ENCODE data around the gene NEGR1.

NEGR1 gene

DNA sequence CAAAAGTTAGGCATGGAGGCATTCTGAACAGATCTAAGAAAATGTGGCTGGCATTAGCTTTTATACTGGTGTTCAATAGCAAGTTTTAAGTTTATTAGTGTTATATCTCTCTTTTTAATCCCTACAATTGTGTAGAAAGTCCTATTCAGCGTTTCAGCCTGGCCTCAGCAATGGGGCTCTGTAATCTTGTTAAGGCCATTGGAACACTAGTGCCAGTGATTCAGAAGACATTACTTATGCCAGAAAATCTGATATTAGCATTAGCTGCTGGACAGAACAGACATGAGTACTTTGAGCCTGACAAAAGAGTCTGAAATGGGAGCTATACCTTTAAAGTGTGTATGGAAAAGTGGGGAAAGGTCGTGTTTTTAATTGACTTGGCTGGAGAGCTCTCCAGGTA lies 167.0 kb downstream of the NEGR1 start:
- no peak overlapping the region for H3K4me3 ChIP-seq (ENCODE audit: low read depth, low read length)
- no peak for DNase-seq (ENCODE audit: low read depth)
- TF ChIP-seq, protein P1, sequence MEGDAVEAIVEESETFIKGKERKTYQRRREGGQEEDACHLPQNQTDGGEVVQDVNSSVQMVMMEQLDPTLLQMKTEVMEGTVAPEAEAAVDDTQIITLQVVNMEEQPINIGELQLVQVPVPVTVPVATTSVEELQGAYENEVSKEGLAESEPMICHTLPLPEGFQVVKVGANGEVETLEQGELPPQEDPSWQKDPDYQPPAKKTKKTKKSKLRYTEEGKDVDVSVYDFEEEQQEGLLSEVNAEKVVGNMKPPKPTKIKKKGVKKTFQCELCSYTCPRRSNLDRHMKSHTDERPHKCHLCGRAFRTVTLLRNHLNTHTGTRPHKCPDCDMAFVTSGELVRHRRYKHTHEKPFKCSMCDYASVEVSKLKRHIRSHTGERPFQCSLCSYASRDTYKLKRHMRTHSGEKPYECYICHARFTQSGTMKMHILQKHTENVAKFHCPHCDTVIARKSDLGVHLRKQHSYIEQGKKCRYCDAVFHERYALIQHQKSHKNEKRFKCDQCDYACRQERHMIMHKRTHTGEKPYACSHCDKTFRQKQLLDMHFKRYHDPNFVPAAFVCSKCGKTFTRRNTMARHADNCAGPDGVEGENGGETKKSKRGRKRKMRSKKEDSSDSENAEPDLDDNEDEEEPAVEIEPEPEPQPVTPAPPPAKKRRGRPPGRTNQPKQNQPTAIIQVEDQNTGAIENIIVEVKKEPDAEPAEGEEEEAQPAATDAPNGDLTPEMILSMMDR (IDR thresholded peaks at IDR 0.05; ENCODE audit: control insufficient read depth, extremely low read depth, insufficient read depth): no peak

DNA sequence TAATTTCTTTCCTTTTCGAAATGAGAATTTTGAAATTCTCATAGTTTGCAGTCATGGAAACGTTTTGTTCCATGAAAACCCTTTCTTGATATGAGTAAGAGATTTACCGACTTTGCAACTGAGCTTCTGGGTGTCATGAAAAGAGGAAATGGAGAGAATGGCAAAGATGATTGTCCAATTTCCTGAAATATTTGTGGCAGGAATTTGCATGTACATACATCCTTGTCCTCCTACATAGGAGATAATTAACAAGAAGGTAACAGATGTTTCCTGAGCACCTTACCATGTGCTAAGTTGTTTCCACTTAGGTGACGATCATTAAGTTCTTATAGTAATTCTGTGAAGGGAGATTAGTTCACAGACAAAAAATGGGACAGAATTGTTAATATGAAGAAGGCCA lies 170.7 kb downstream of the NEGR1 start:
- no peak overlapping the region for H3K4me3 ChIP-seq (ENCODE audit: low read depth, low read length)
- no peak for DNase-seq (ENCODE audit: low read depth)
- TF ChIP-seq, protein P1 (IDR thresholded peaks at IDR 0.05; ENCODE audit: control insufficient read depth, extremely low read depth, insufficient read depth): no peak

DNA sequence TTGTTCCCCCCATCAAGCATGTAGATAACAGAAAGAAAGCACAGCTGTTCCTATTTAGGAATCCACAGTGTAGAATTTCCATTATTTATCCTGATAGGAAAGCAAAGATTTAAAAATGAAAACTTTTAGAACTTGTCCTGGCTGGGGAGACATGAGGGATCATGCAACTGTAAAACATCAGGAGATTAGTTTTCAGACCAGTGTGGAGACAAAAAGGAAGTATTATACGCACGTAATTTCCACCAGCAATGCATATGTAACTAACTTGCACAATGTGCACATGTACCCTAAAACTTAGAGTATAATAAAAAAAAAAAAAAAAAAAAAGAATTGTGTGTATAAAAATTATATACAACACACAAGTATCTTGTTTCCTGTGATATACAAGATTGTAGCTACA lies 172.4 kb downstream of the NEGR1 start:
- no peak overlapping the region for H3K4me3 ChIP-seq (ENCODE audit: low read depth, low read length)
- no peak for DNase-seq (ENCODE audit: low read depth)
- TF ChIP-seq, protein P1 (IDR thresholded peaks at IDR 0.05; ENCODE audit: control insufficient read depth, extremely low read depth, insufficient read depth): no peak

DNA sequence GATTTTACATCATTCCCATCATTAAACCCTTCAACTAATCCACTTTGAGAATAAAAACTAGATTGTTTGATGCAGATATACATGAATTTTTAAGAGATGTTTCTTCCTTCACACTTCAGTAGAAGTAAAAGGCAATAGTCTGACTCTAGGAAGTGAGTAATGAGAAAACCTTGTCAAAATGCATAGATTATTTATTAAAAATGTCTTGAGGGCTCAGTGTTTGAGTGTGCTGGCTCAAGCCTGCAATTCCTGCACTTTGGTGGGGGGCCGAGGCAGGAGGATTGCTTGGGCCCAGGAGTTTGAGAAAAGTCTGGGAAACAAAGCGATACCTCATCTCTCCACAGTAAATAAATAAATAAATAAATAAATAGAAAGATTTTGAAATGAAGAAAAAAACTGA lies 177.1 kb downstream of the NEGR1 start:
- TF ChIP-seq, protein P1 (IDR thresholded peaks at IDR 0.05; ENCODE audit: control insufficient read depth, extremely low read depth, insufficient read depth): no peak
- DNase-seq (ENCODE audit: low read depth): no peak
- H3K4me3 ChIP-seq (ENCODE audit: low read depth, low read length): no peak overlapping the region

DNA sequence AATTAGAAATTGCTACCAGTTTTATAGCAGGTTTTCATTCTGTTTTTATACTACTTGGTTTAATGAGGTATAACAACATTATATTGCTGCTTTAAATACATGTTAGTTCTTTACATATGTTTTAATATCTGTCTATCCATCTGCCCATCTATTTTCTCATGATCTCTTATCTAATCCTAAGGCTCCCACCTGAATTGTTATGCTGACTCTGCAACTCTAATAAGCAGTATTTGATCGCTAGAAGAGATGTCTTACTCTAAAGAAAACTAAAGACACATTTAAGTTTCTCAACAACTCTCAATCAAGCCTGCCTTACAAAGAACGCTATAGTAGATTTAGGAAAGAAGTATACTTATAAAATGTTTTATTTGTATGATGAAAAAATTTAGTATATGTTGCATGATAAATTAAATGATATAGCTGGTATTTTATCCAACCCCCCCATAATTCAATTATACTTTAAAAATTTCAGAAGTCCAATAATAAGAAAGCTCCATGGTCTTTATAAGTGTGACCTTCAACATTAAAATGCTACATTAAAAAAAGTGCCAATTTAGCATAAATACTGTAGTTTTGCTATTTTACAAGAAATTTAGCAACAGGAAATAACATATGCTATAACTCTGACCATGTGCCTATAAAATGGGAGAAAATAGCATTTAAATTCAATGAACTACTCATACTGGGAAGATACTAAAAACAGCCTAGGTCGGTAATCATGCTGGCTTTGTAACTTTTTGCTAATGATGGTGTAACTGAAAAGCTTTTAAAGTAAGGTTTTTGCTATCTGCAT lies 180.3 kb downstream of the NEGR1 start:
- no peak overlapping the region for H3K4me3 ChIP-seq (ENCODE audit: low read depth, low read length)
- TF ChIP-seq, protein P1 (IDR thresholded peaks at IDR 0.05; ENCODE audit: control insufficient read depth, extremely low read depth, insufficient read depth): no peak
- DNase-seq (ENCODE audit: low read depth): no peak

DNA sequence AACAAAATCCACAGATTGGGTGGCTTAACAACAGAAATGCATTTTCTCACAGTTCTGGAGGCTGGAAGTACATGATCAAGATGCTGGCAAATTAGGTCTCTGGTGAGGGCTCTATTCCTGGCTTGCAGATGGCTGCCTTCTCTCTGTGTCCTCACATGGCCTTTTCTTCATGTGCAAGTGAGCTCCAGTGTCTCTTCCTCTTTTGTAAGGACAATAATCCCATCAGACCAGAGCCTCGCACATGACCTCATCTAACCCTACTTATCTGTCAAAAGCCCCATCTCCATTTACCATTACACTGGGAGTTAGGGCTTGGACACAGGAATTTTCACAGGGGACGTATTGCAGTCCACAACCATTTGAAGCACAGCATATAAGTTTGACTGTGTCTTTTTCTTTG lies 181.6 kb downstream of the NEGR1 start:
- DNase-seq (ENCODE audit: low read depth): no peak
- TF ChIP-seq, protein P1 (IDR thresholded peaks at IDR 0.05; ENCODE audit: control insufficient read depth, extremely low read depth, insufficient read depth): no peak
- H3K4me3 ChIP-seq (ENCODE audit: low read depth, low read length): no peak overlapping the region

Measured in LNCaP clone FGC (cell line).